OCI-LY3 (cell line): ENCODE results near the gene AUTS2.

Experiments
- H2AFZ ChIP-seq: fragments of 200-600, 300-600 bp; shearing (Covaris generic); 2 replicates; pipeline ENCODE4 v1.6.0; 2014; ENCODE audit warnings: antibody characterized with exemption, low read depth, low read length
- H3K27ac ChIP-seq: fragments of 200-600, 300-600 bp; sonication (generic); 2 replicates; pipeline ENCODE4 v1.5.1; 2014; ENCODE audit warnings: mild to moderate bottlenecking, low read length, moderate library complexity, mixed read lengths
- H3K27me3 ChIP-seq: fragments of 200-600, 300-600 bp; sonication (generic); 2 replicates; pipeline ENCODE4 v1.6.1; 2014; ENCODE audit warnings: low read depth, low read length, mixed read lengths
- H3K36me3 ChIP-seq: fragments of 200-600, 300-600 bp; sonication (generic); replicated peaks from 2 replicates; pipeline ENCODE3; 2014; ENCODE audit warnings: low read depth, low read length, mixed read lengths
- H3K4me1 ChIP-seq: fragments of 300-600, 200-600 bp; sonication (generic); 2 replicates; pipeline ENCODE4 v1.6.1; 2014; ENCODE audit warnings: low read length, mixed read lengths
- H3K4me2 ChIP-seq: fragments of 200-600, 300-600 bp; sonication (generic); 2 replicates; pipeline ENCODE4 v1.6.1; 2014; ENCODE audit warnings: low read length, mixed read lengths
- H3K4me3 ChIP-seq: fragments of 300-600, 200-600 bp; sonication (generic); 2 replicates; pipeline ENCODE4 v1.5.1; 2014; ENCODE audit warnings: antibody characterized with exemption, mild to moderate bottlenecking, low read length, moderate library complexity
- H3K79me2 ChIP-seq: fragments of 300-600, 200-600 bp; shearing (Covaris generic); 2 replicates; pipeline ENCODE4 v1.6.1; 2014; ENCODE audit warnings: mild to moderate bottlenecking, low read length, mixed read lengths
- H3K9ac ChIP-seq: fragments of 300-600, 200-600 bp; shearing (Covaris generic); 2 replicates; pipeline ENCODE4 v1.6.0; 2014; ENCODE audit warnings: mild to moderate bottlenecking, low read length, moderate library complexity
- H3K9me3 ChIP-seq: fragments of 200-600, 300-600 bp; shearing (Covaris generic); 2 replicates; pipeline ENCODE4 v1.6.1; 2014; ENCODE audit warnings: low read length, mixed read lengths; ENCODE audit not compliant: insufficient read depth
- H4K20me1 ChIP-seq: fragments of 200-600, 300-600 bp; sonication (generic); 2 replicates; pipeline ENCODE4 v1.6.1; 2016; ENCODE audit warnings: low read length, mixed read lengths; ENCODE audit not compliant: insufficient read depth
- EZH2phosphoT487 ChIP-seq: fragments of 200-600 bp; shearing (Covaris generic); IDR thresholded peaks from 2 replicates; pipeline ENCODE4 v1.6.1; 2018; ENCODE audit warnings: antibody characterized with exemption, mixed run types, low read depth
- TF ChIP-seq, protein P1 (sequence below): fragments of 200-600, 300-600 bp; sonication (generic); IDR thresholded peaks from 2 replicates; pipeline ENCODE4 v1.5.1; 2014; ENCODE audit warnings: antibody characterized with exemption, low read length, low read depth

Gene AUTS2

DNA sequence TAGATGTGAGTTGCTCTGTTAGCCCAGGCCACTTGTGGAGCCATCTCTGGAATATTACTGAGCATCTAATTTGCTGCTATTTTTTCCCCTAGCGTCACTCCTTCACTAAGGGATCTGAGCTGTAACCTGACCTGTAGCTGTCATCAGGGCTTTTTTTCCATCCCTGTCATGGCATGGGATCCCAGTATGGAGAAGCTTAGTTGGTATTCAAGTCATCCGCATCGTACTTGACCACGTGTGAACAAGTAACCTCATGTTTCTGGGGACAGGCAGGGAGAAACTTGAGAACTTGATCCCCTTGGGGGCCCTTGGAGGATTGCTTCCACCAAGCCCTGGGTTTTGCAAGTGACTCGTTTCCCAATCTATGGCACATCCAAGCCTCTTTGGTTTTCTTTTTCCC, 1059.3 kb downstream of the AUTS2 start:
- Histone ChIP-seq H3K79me2 (no peaks in the 10 kb centered on the region), H2AFZ (no peak overlapping the region), H3K4me1 (no peaks in the 10 kb centered on the region), H3K27ac (no peak overlapping the region), H4K20me1 (no peaks in the 10 kb centered on the region), H3K9me3 (no peaks in the 10 kb centered on the region), H3K4me3 (no peak overlapping the region), H3K9ac (no peak overlapping the region), H3K4me2 (no peak overlapping the region), H3K27me3 (no peaks in the 10 kb centered on the region), H3K36me3 (no peaks in the 10 kb centered on the region)
- TF ChIP-seq EZH2phosphoT487 = no peak
- TF ChIP-seq, protein P1, sequence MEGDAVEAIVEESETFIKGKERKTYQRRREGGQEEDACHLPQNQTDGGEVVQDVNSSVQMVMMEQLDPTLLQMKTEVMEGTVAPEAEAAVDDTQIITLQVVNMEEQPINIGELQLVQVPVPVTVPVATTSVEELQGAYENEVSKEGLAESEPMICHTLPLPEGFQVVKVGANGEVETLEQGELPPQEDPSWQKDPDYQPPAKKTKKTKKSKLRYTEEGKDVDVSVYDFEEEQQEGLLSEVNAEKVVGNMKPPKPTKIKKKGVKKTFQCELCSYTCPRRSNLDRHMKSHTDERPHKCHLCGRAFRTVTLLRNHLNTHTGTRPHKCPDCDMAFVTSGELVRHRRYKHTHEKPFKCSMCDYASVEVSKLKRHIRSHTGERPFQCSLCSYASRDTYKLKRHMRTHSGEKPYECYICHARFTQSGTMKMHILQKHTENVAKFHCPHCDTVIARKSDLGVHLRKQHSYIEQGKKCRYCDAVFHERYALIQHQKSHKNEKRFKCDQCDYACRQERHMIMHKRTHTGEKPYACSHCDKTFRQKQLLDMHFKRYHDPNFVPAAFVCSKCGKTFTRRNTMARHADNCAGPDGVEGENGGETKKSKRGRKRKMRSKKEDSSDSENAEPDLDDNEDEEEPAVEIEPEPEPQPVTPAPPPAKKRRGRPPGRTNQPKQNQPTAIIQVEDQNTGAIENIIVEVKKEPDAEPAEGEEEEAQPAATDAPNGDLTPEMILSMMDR = no peak

DNA sequence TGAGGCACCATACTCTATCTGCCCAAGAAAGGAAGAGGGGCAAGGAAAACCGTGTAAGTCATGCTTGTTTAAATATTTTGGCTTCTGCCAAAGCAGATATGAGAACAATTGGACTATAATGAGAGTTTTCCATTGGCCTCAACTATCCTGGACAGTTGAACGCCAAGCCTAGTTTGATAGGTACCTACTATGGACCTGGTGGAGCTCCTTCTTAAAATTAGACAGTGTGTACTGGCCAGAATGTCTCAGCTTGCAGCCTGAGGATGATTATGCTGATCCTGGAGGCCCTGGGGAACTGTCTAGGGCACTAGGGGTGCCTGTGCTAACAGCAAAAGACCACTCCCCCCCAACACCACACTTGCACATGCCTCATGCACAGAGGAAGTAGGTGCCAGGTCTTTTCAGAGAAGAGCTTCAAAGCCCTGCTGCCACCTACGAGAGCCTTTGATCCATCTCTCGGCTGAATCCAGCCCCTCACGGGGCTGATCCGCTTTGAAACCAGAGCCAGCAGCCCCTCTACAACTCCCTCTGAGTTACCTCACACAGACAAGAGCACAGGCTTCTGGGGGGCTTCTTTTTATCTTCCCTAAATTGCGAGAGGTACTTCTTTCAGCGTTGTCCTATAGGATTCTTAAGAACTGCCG, 1059.8 kb downstream of the AUTS2 start:
- no peaks in the 10 kb centered on the region for H3K79me2 ChIP-seq
- no peaks in the 10 kb centered on the region for H3K9me3 ChIP-seq
- H3K4me2 ChIP-seq = no peak overlapping the region
- H3K36me3 ChIP-seq = no peaks in the 10 kb centered on the region
- no peaks in the 10 kb centered on the region for H3K27me3 ChIP-seq
- no peak overlapping the region for H3K27ac ChIP-seq
- no peak overlapping the region for H3K4me3 ChIP-seq
- TF ChIP-seq EZH2phosphoT487 = no peak
- TF ChIP-seq, protein P1 = no peak
- no peaks in the 10 kb centered on the region for H3K4me1 ChIP-seq
- no peaks in the 10 kb centered on the region for H4K20me1 ChIP-seq
- no peak overlapping the region for H3K9ac ChIP-seq
- no peak overlapping the region for H2AFZ ChIP-seq

DNA sequence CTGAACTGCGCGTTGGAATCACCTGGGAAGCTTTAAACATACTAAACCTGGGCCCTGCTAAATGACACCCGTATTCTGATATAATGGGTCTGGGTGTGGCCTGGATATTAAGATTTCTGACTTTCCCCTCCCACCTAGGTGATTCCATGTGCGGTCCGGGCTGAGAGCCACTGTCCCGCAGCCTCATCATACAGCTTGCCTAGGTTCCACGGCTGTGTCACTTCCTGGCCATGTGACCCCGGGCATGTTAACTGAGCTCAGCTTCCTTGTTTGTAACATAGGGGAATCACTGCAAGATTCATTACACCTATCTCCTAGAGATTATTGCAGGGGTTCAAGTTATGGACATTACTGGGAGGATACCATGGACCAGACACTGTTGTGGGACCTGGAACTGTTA, 1061.0 kb downstream of the AUTS2 start:
- Histone ChIP-seq H4K20me1 (no peaks in the 10 kb centered on the region), H3K4me3 (no peak overlapping the region), H3K36me3 (no peaks in the 10 kb centered on the region), H3K27me3 (no peaks in the 10 kb centered on the region), H3K9me3 (no peaks in the 10 kb centered on the region), H3K27ac (no peak overlapping the region), H3K4me1 (no peaks in the 10 kb centered on the region), H3K9ac (no peak overlapping the region), H3K4me2 (no peak overlapping the region), H2AFZ (no peak overlapping the region), H3K79me2 (no peaks in the 10 kb centered on the region)
- TF ChIP-seq, protein P1 = no peak
- no peak for TF ChIP-seq EZH2phosphoT487

DNA sequence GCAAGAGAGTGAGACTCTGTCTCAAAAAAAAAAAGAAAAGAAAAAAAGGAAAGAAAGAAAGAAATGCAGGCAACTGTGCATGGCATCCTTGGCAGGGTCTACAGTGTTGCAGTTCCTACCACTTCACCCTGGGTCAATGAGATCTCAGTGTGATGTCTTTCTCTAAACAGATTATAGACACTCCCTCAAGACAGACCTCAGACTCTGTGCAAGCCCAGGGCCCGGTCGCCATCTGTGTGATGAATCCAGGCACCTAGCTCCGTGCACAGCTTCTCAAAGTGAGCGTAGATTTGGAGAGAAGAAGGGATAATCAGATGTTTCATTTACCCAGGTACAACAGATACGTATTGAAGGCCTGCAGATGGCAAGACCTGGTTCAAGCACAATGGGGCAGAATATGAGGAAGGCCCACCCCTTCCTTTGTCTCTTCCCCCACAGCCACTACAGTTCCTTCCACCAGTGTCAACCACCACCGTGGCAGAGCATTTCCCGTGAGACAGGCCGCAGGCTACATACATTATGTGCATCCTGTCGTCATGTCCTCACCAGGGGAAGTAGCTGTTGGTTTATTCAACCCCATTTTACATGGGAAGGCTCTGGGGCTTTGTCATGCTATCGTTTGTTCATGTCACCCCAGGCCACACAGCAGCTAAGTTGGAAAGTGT, 1062.0 kb downstream of the AUTS2 start:
- H3K79me2 ChIP-seq = no peaks in the 10 kb centered on the region
- H3K27ac ChIP-seq = no peak overlapping the region

More for the DNA sequence above, 1062.0 kb downstream of the AUTS2 start:
- no peak for TF ChIP-seq EZH2phosphoT487
- H3K9ac ChIP-seq = no peak overlapping the region
- H3K36me3 ChIP-seq = no peaks in the 10 kb centered on the region
- no peak overlapping the region for H3K4me2 ChIP-seq
- no peak overlapping the region for H2AFZ ChIP-seq
- H3K9me3 ChIP-seq = no peaks in the 10 kb centered on the region
- no peaks in the 10 kb centered on the region for H3K27me3 ChIP-seq
- H3K4me3 ChIP-seq = no peak overlapping the region
- no peaks in the 10 kb centered on the region for H4K20me1 ChIP-seq
- no peaks in the 10 kb centered on the region for H3K4me1 ChIP-seq
